Neural progenitor cell (in vitro differentiated cells): ENCODE data around the gene TMEM229B.

ENCODE experiments used
- CTCF ChIP-seq: fragments of 200-600 bp; sonication (generic); IDR thresholded peaks from 2 replicates; pipeline ENCODE4 v1.5.1; 2017; ENCODE audit warnings: antibody characterized with exemption, mild to moderate bottlenecking
- EZH2 ChIP-seq: fragments of 200-600 bp; sonication (generic); IDR thresholded peaks from 2 replicates; pipeline ENCODE4 v1.6.1; 2017; ENCODE audit warnings: antibody characterized with exemption, mild to moderate bottlenecking, moderate library complexity
- EZH2phosphoT487 ChIP-seq: fragments of 200-600 bp; sonication (generic); IDR thresholded peaks from 2 replicates; pipeline ENCODE4 v1.6.1; 2017; ENCODE audit warnings: antibody characterized with exemption

GRCh38 chr14:67533754-67534085 lies 45.2 kb upstream of the TMEM229B start:
- TF ChIP-seq EZH2 (no peak), CTCF (no peak), EZH2phosphoT487 (no peak)
